Esophagus mucosa (tissue), 1 donor: Measurements from ENCODE around the gene SHANK1. TPM values are rescaled to one million over a fixed set of nuclear protein-coding genes. Genes with fewer than 3 reads are reported as not detected.

Experiments used
- ATAC-seq: fragments of 200-7000 bp; cut with Tn5 transposase; one replicate; pipeline ENCODE4 v1.9.1; 2020
- total RNA-seq: library from RNA; stranded (reverse); gene quantifications from one replicate; pipeline ENCODE4 v1.2.4, GENCODE V29; 2023
- donor health status: DM: yes; HTN: yes; CAD: no.

SHANK1 gene
- total RNA-seq, 1 donor from 2014 or later: 0.04 TPM

GRCh38 chr19:50658441-50659317 lies 60.9 kb downstream of the SHANK1 start:
- peak; percentile 54 for ATAC-seq

- peak; percentile 89 for ATAC-seq
Observed at GRCh38 chr19:50657712-50658440, 61.7 kb downstream of the SHANK1 start.

GRCh38 chr19:50657222-50657669 lies 62.4 kb downstream of the SHANK1 start:
- no peak for ATAC-seq

GRCh38 chr19:50654882-50655281 lies 64.7 kb downstream of the SHANK1 start:
- no peak for ATAC-seq

GRCh38 chr19:50652722-50653121 lies 66.9 kb downstream of the SHANK1 start:
- ATAC-seq: no peak

DNA sequence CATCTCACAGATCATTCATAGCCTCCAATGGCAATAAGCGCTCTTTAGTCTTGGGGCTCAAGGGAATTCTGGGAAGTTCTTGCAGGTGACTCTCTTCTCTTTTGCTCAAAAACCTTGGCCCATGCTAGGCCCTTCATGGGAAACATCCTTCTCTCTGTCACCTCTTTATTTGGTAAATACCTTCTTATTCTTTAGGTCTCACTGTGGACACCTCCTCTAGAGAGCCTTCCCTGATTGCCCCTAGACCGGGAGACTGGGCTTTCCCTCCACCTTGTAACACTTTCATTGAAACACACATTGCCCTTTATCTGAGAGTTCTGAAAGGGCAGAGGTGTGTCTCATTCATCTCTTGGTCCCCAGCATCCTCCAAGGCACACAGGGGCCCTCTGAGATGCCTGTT lies 68.4 kb downstream of the SHANK1 start:
- no peak for ATAC-seq

- ATAC-seq: no peak
Observed at GRCh38 chr19:50649433-50650391, 69.9 kb downstream of the SHANK1 start, which contains the start of gene C19orf81. C19orf81 (plus strand) TSS chr19:50649445; CDS start chr19:50649445, 0 bp downstream.

GRCh38 chr19:50648659-50649058 lies 70.9 kb downstream of the SHANK1 start:
- no peak for ATAC-seq

GRCh38 chr19:50647879-50648615 lies 71.6 kb downstream of the SHANK1 start:
- no peak for ATAC-seq

- ATAC-seq: no peak
Observed at GRCh38 chr19:50646074-50646807, 73.4 kb downstream of the SHANK1 start.

DNA sequence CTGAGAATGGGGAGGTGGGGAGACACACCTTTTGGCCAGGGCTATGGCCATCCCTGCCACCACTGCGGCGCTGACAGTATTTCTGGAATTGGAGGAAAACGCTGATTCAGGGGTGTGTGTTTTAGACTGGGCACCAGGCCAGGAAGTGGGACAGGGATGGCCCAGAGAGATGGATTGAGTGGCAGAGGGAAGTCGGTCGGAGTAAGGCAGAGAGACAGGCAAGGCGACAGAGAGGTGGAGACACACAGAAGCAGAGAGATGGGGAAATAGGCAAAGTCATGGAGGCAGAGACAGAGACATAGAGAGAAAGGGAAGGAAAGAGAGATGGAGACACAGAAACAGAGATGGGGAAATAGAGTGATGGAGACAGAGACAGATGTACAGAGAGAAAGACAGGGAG lies 74.5 kb downstream of the SHANK1 start:
- no peak for ATAC-seq

DNA sequence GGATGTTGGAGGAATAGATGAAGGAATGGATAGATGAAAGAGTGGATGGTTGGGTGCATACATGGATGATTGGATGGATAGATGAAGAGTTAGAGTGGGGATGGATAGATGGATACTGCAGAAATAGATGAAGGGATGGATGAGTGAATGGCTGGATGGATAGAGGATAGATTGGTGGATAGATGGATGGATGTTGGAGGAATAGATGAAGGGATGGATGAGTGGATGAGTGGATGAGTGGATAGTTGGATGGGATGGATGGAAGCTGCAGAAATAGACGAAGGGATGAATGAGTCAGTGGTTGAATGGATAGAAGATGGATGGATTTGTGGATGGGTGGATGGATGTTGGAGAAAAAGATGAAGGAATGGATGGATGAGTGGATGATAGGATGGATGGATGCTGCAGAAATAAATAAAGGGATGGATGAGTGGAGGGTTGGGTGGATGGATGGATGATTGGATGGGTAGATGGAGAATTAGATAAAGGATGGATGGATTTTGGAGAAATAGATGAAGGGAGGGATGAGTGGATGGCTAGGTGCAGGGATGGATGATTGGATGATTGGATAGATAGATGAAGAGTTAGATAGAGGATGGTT lies 75.2 kb downstream of the SHANK1 start:
- ATAC-seq: no peak

- ATAC-seq: no peak
Observed at GRCh38 chr19:50640368-50640767, 79.2 kb downstream of the SHANK1 start.

DNA sequence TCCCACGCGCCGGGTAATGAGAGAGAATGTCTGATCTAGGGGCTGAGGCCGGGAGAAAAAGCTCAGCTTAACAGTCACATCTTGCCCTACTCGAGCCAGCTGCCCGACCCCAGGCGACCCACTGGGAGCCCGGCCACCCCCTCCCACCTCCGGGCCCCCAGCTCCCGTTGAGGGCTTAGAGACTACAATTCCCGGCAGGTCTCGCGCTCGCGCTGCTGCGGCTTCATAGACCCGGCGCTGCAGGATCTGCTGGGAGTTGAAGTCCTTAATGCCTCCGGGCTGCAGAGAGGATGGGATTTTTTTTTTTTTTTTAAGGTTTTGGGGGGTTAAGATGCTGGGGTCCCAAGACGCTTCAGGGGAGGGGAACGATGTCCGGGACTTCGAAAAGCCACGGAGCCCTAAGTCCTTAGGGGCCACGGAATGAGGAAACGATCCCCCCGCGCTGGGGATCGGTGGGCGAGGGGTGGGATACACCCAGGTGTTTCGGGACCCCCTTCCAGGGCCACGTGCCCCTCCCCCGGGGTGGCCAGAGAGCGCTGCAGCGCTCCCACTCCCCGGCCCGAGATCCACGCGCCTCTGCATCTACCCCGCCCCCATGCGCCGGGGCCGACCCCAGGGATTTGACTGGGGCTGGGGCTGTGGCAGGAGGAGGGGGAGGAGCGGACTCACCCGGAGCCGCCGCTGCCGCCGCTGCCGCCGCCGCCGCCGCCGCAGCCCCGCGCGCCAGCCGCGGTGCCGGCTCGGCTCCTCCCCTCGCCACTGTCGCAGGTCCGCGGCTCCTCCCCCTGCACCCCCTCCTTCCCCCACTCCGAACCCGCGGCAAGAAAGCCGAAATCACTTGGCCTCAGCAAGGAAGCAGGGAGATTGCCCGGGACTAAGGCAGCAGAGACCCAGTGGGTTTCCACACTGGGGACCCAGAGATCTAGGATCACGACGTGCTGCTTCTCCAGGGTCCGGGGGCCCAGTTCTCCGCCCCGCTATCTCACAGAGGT lies 80.2 kb downstream of the SHANK1 start, which contains the start of gene SYT3:
SYT3 (minus strand) TSS at position 761 of the 992 bp plus-strand sequence. CDS start 2,470 bp downstream, outside the sequence.
- ATAC-seq: no peak

DNA sequence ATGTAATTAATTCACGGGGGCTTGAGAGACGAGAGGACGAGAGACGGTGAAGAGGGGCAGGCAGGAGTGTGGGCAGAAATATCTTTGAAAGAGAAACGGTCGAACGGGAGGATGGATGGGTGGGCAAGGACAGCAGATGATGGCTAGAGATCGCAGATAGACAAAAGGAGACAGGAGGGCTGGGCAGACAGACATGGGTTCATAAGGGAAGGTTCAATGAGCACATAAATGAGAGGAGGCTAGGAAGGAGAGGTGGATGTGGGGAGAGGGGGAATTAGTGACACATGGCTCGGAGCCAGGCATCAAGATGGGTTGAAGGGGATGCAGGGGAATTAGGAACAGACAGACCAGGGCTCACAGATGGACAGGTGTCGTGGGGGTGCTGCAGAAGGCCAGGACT lies 81.0 kb downstream of the SHANK1 start:
- no peak for ATAC-seq

GRCh38 chr19:50636317-50637085 lies 83.1 kb downstream of the SHANK1 start:
- no peak for ATAC-seq

GRCh38 chr19:50633973-50634372 lies 85.6 kb downstream of the SHANK1 start:
- no peak for ATAC-seq

GRCh38 chr19:50633359-50633758 lies 86.2 kb downstream of the SHANK1 start:
- ATAC-seq: no peak
